Measurements from ENCODE around the gene IGFBP2.
A peak's percentile ranks its signal among the peaks of the same experiment; 100 is the strongest.

- no peak for TF ChIP-seq CTCF (IDR thresholded peaks at IDR 0.05)
- peak in 1 of 3 donors; percentile 14 for TF ChIP-seq POLR2A (IDR thresholded peaks at IDR 0.05)
These were observed 61.0 kb downstream of the IGFBP2 start for GRCh38 chr2:216694082-216694825.

All from body of pancreas (tissue), 4 donors.